AG09309 (cell line): ENCODE data around the gene PCDHB8.
"Not testable (repeated sequence)": the region's sequence is repeated elsewhere in the genome, so short reads cannot be mapped to it uniquely, and the experiment has no call there.

ENCODE experiments used
- DNase-seq: peaks from one replicate; pipeline ENCODE4 v3.0.0-alpha.2; 2010; ENCODE audit warnings: low read depth
- H3K4me3 ChIP-seq: 2 replicates; pipeline ENCODE4 v1.5.1; 2011; ENCODE audit warnings: mild to moderate bottlenecking, low read depth, low read length, moderate library complexity; ENCODE audit not compliant: control insufficient read depth
- TF ChIP-seq, protein P1 (sequence below): IDR thresholded peaks from 2 replicates; pipeline ENCODE4 v1.5.1; 2011; ENCODE audit warnings: mild to moderate bottlenecking, low read depth, low read length, inconsistent platforms; ENCODE audit not compliant: insufficient read depth, control insufficient read depth; ENCODE audit errors: missing control alignments

PCDHB8 gene

DNA sequence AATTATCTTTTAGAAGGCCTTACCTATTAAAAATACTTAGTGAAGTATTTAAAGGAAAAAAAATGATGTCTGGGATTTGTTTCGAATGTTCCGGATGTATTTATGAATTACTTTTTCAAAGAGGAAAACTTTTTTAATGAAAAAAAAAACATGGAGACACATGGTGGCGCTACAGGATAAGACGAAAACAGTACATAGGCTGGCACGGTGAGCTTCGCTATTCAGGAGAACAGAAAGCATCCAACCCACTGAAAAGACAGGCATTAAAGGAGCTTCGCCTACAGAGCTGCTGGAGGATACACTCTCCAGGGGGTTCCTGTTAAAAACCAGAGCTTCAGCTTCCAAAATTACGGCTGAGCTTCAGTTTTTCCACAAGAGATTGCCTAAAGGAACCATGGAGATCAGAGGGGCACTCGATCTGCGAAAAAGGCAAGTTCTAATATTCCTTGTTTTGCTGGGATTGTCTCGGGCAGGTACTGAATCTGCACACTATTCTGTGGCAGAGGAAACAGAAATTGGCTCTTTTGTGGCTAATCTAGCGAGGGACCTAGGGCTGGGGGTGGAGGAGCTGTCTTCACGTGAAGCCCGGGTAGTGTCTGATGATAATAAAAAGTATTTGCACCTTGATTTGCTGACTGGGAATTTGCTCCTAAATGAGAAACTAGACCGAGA lies 45.7 kb downstream of the PCDHB8 start, which contains the start of gene PCDHB14:
Gene PCDHB14, plus strand, starts transcription at position 232 of the 672 bp plus-strand sequence. Its CDS starts 163 bp downstream, at position 395.
- H3K4me3 ChIP-seq = peak within 1 kb of the TSS; percentile 41
- peak; percentile 16 for DNase-seq
- TF ChIP-seq, protein P1, sequence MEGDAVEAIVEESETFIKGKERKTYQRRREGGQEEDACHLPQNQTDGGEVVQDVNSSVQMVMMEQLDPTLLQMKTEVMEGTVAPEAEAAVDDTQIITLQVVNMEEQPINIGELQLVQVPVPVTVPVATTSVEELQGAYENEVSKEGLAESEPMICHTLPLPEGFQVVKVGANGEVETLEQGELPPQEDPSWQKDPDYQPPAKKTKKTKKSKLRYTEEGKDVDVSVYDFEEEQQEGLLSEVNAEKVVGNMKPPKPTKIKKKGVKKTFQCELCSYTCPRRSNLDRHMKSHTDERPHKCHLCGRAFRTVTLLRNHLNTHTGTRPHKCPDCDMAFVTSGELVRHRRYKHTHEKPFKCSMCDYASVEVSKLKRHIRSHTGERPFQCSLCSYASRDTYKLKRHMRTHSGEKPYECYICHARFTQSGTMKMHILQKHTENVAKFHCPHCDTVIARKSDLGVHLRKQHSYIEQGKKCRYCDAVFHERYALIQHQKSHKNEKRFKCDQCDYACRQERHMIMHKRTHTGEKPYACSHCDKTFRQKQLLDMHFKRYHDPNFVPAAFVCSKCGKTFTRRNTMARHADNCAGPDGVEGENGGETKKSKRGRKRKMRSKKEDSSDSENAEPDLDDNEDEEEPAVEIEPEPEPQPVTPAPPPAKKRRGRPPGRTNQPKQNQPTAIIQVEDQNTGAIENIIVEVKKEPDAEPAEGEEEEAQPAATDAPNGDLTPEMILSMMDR = peak; percentile 41

GRCh38 chr5:141224844-141225243 lies 47.3 kb downstream of the PCDHB8 start:
- H3K4me3 ChIP-seq, DNase-seq: not testable (repeated sequence)

DNA sequence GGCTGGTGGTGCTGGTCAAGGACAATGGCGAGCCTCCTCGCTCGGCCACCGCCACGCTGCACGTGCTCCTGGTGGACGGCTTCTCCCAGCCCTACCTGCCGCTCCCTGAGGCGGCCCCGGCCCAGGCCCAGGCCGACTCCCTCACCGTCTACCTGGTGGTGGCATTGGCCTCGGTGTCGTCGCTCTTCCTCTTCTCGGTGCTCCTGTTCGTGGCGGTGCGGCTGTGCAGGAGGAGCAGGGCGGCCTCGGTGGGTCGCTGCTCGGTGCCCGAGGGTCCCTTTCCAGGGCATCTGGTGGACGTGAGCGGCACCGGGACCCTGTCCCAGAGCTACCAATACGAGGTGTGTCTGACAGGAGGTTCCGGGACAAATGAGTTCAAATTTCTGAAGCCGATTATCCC lies 47.8 kb downstream of the PCDHB8 start:
- H3K4me3 ChIP-seq, DNase-seq: not testable (repeated sequence)
